PC-3 (cell line): ENCODE results near the gene DDC.

ENCODE experiments used
- CTCF ChIP-seq: fragments of 300-600 bp; sonication (generic); conservative IDR thresholded peaks from 2 replicates; pipeline ENCODE4 v1.5.1; 2017; ENCODE audit warnings: antibody characterized with exemption, low read depth, mild to moderate bottlenecking, low read length
- EZH2 ChIP-seq: fragments of 300-600 bp; sonication (generic); IDR thresholded peaks from one replicate; pipeline ENCODE4 v1.6.1; 2017; ENCODE audit warnings: antibody characterized with exemption, mild to moderate bottlenecking, low read length; ENCODE audit not compliant: unreplicated experiment
- EZH2phosphoT487 ChIP-seq: fragments of 300-600 bp; sonication (generic); IDR thresholded peaks from 2 replicates; pipeline ENCODE4 v1.6.1; 2018; ENCODE audit warnings: mild to moderate bottlenecking, antibody characterized with exemption, low read length, borderline replicate concordance

DNA sequence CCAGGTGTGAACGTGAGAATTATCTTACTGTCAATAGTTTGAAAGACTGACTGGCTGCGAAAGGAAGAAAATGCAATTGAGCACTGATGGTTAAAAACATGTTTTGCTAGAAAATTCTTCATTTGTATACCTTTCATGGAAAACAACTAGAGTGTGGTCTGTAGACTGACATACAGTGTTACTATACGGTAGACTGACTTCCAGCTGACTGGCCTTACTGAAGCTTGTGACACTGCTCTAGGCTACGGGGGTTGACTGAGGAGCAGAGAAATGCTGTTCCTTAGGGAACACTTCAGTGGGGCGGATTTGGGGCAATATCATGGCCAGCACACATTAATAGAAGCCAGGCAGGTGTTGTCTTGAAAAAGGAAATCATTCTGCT lies 25.9 kb upstream of the DDC start:
- TF ChIP-seq CTCF (no peak), EZH2 (no peak), EZH2phosphoT487 (no peak)
